ENCODE measurements around the gene CT45A1.
"Not testable (repeated sequence)": the region's sequence is repeated elsewhere in the genome, so short reads cannot be mapped to it uniquely, and the experiment has no call there.

- TF ChIP-seq CTCF, POLR2A, EP300, POLR2AphosphoS5 (IDR thresholded peaks at IDR 0.05): not testable (repeated sequence)
These were observed at the start of gene CT45A1 for GRCh38 chrX:135713183-135713689.
